Duodenal mucosa (tissue), 2 donors: Measurements from ENCODE around the gene FSIP1.

Experiments
- H3K27ac ChIP-seq: one replicate; pipeline ENCODE4 v1.7.0; 2013; ENCODE audit warnings: low read depth, low read length
- H3K27me3 ChIP-seq, 2 donors: one replicate each; pipeline ENCODE4 v1.7.0; 2013; ENCODE audit warnings: low read length in 2 of 2, control low read depth in 1 of 2; ENCODE audit not compliant: insufficient read depth in 2 of 2, control insufficient read depth in 1 of 2
- H3K36me3 ChIP-seq, 2 donors: one replicate each; pipeline ENCODE4 v1.7.0; 2013; ENCODE audit warnings: low read length in 2 of 2, control low read depth in 1 of 2; ENCODE audit not compliant: insufficient read depth in 2 of 2, control insufficient read depth in 1 of 2
- H3K4me1 ChIP-seq, 2 donors: one replicate each; pipeline ENCODE4 v1.7.0; 2013; ENCODE audit warnings: low read length in 2 of 2, control low read depth in 1 of 2; ENCODE audit not compliant: insufficient read depth in 2 of 2, control insufficient read depth in 1 of 2
- H3K4me3 ChIP-seq, 2 donors: one replicate each; pipeline ENCODE4 v1.7.0; 2013; ENCODE audit warnings: low read length in 2 of 2, low read depth in 1 of 2
- H3K9ac ChIP-seq, 2 donors: one replicate each; pipeline ENCODE4 v1.7.0; 2013; ENCODE audit warnings: low read length in 2 of 2, low read depth in 1 of 2
- H3K9me3 ChIP-seq, 2 donors: one replicate each; pipeline ENCODE4 v1.7.0; 2013; ENCODE audit warnings: low read length in 2 of 2, control low read depth in 1 of 2; ENCODE audit not compliant: control insufficient read depth in 1 of 2

Gene FSIP1

GRCh38 chr15:39745415-39745814, 37.2 kb downstream of the FSIP1 start:
- Histone ChIP-seq H3K36me3 (no peaks in the 10 kb centered on the region), H3K4me1 (no peaks in the 10 kb centered on the region), H3K27me3 (no peaks in the 10 kb centered on the region), H3K9me3 (no peaks in the 10 kb centered on the region), H3K4me3 (no peak overlapping the region), H3K9ac (no peak overlapping the region), H3K27ac (no peak overlapping the region)

- Histone ChIP-seq H3K9me3 (no peaks in the 10 kb centered on the region), H3K27me3 (no peaks in the 10 kb centered on the region), H3K36me3 (no peaks in the 10 kb centered on the region), H3K9ac (no peak overlapping the region), H3K4me1 (no peaks in the 10 kb centered on the region), H3K27ac (no peak overlapping the region), H3K4me3 (no peak overlapping the region)
These were observed 38.1 kb downstream of the FSIP1 start for GRCh38 chr15:39744334-39745103.

GRCh38 chr15:39743611-39744010, 39.0 kb downstream of the FSIP1 start:
- no peak overlapping the region for H3K4me3 ChIP-seq
- no peak overlapping the region for H3K9ac ChIP-seq
- H3K27me3 ChIP-seq = no peaks in the 10 kb centered on the region
- no peaks in the 10 kb centered on the region for H3K9me3 ChIP-seq
- H3K36me3 ChIP-seq = no peaks in the 10 kb centered on the region
- H3K4me1 ChIP-seq = no peaks in the 10 kb centered on the region
- H3K27ac ChIP-seq = no peak overlapping the region

- no peaks in the 10 kb centered on the region for H3K9me3 ChIP-seq
- no peaks in the 10 kb centered on the region for H3K4me1 ChIP-seq
- H3K27ac ChIP-seq = no peak overlapping the region
- no peak overlapping the region for H3K4me3 ChIP-seq
- H3K27me3 ChIP-seq = no peaks in the 10 kb centered on the region
- H3K36me3 ChIP-seq = no peaks in the 10 kb centered on the region
- H3K9ac ChIP-seq = no peak overlapping the region
These were observed 41.4 kb downstream of the FSIP1 start for GRCh38 chr15:39741258-39741657.

GRCh38 chr15:39738998-39739397, 43.6 kb downstream of the FSIP1 start:
- no peaks in the 10 kb centered on the region for H3K9me3 ChIP-seq

GRCh38 chr15:39737196-39737550, 45.5 kb downstream of the FSIP1 start:
- Histone ChIP-seq H3K4me3 (no peak overlapping the region), H3K36me3 (no peaks in the 10 kb centered on the region), H3K9ac (no peak overlapping the region), H3K27me3 (no peaks in the 10 kb centered on the region), H3K9me3 (no peaks in the 10 kb centered on the region), H3K27ac (no peak overlapping the region), H3K4me1 (no peaks in the 10 kb centered on the region)

More at GRCh38 chr15:39738998-39739397, 43.6 kb downstream of the FSIP1 start:
- Histone ChIP-seq H3K36me3 (no peaks in the 10 kb centered on the region), H3K27ac (no peak overlapping the region), H3K4me3 (no peak overlapping the region), H3K4me1 (no peaks in the 10 kb centered on the region), H3K9ac (no peak overlapping the region), H3K27me3 (no peaks in the 10 kb centered on the region)

GRCh38 chr15:39736412-39737195, 46.0 kb downstream of the FSIP1 start:
- no peaks in the 10 kb centered on the region for H3K9me3 ChIP-seq
- H3K27me3 ChIP-seq = no peaks in the 10 kb centered on the region
- H3K4me1 ChIP-seq = no peaks in the 10 kb centered on the region
- no peaks in the 10 kb centered on the region for H3K36me3 ChIP-seq
- H3K9ac ChIP-seq = no peak overlapping the region
- H3K27ac ChIP-seq = no peak overlapping the region
- H3K4me3 ChIP-seq = no peak overlapping the region

- Histone ChIP-seq H3K27me3 (no peaks in the 10 kb centered on the region), H3K27ac (no peak overlapping the region), H3K4me3 (no peak overlapping the region), H3K9me3 (no peaks in the 10 kb centered on the region), H3K9ac (no peak overlapping the region), H3K36me3 (no peaks in the 10 kb centered on the region), H3K4me1 (no peaks in the 10 kb centered on the region)
These were observed 47.4 kb downstream of the FSIP1 start for GRCh38 chr15:39735120-39735717.

- Histone ChIP-seq H3K27me3 (no peaks in the 10 kb centered on the region), H3K9ac (no peak overlapping the region), H3K4me3 (no peak overlapping the region), H3K36me3 (no peaks in the 10 kb centered on the region), H3K27ac (no peak overlapping the region), H3K4me1 (no peaks in the 10 kb centered on the region), H3K9me3 (no peaks in the 10 kb centered on the region)
These were observed 51.4 kb downstream of the FSIP1 start for GRCh38 chr15:39731266-39731665.

- Histone ChIP-seq H3K9me3 (no peaks in the 10 kb centered on the region), H3K9ac (no peak overlapping the region), H3K36me3 (no peaks in the 10 kb centered on the region), H3K4me1 (no peaks in the 10 kb centered on the region), H3K27ac (no peak overlapping the region), H3K27me3 (no peaks in the 10 kb centered on the region), H3K4me3 (no peak overlapping the region)
These were observed 52.1 kb downstream of the FSIP1 start for GRCh38 chr15:39730552-39730951.
